GM12875 (cell line): ENCODE measurements around the gene PDE1C.

ENCODE experiments used
- H3K4me3 ChIP-seq: one replicate; pipeline ENCODE4 v1.5.1; 2011; ENCODE audit warnings: low read depth, low read length, control low read depth
- CTCF ChIP-seq: IDR thresholded peaks from 2 replicates; pipeline ENCODE4 v1.5.1; 2011; ENCODE audit warnings: low read depth, mild to moderate bottlenecking, control low read depth, inconsistent platforms, low read length, moderate library complexity, borderline replicate concordance; ENCODE audit not compliant: insufficient read depth

Gene PDE1C

GRCh38 chr7:31775556-31775955 is 294.7 kb downstream of the PDE1C start:
- TF ChIP-seq CTCF: no peak

GRCh38 chr7:31772211-31772610 is 298.0 kb downstream of the PDE1C start:
- no peak overlapping the region for H3K4me3 ChIP-seq
- TF ChIP-seq CTCF: no peak

More at GRCh38 chr7:31775556-31775955, 294.7 kb downstream of the PDE1C start:
- no peak overlapping the region for H3K4me3 ChIP-seq

GRCh38 chr7:31767686-31768358 is 302.4 kb downstream of the PDE1C start:
- no peak for TF ChIP-seq CTCF
- no peak overlapping the region for H3K4me3 ChIP-seq

GRCh38 chr7:31764462-31764861 is 305.7 kb downstream of the PDE1C start:
- no peak for TF ChIP-seq CTCF
- no peak overlapping the region for H3K4me3 ChIP-seq

GRCh38 chr7:31763548-31763947 is 306.7 kb downstream of the PDE1C start:
- H3K4me3 ChIP-seq: no peak overlapping the region
- peak; percentile 24; the same call in 1 of the 2 replicates for TF ChIP-seq CTCF

- no peak overlapping the region for H3K4me3 ChIP-seq
- no peak for TF ChIP-seq CTCF
These were observed 308.6 kb downstream of the PDE1C start for GRCh38 chr7:31761646-31762045.

GRCh38 chr7:31758755-31759154 is 311.5 kb downstream of the PDE1C start:
- no peak for TF ChIP-seq CTCF
- H3K4me3 ChIP-seq: no peak overlapping the region
